Jurkat, Clone E6-1 (cell line): Measurements from ENCODE around the gene KIAA0232.

ENCODE experiments used
- DNase-seq: peaks from one replicate; pipeline ENCODE4 v3.0.0-alpha.2; 2011; ENCODE audit warnings: low read depth, low spot score
- H3K4me3 ChIP-seq: 2 replicates; pipeline ENCODE4 v1.5.1; 2011; ENCODE audit warnings: mild to moderate bottlenecking, low read length, control low read depth, moderate library complexity

The KIAA0232 gene

DNA sequence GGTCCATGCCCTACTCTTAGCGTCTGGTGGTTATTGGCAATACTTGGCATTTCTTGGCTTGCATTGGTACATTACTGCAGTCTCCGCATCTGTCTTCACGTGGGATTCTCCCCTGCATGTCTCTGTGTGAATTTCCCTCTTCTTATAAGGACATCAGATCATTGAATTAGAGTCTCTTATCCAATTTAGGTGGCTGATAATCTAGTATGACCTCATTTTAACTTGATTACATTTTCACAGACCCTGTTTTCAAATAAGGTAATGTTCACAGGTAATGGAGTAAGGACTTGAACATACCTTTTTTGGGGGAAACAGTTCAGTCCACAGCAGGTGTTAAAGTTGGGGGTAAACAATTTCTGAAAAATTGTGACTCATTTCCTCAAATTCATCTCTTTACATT is 16.6 kb downstream of the KIAA0232 start:
- H3K4me3 ChIP-seq: no peak overlapping the region
- no peak for DNase-seq

DNA sequence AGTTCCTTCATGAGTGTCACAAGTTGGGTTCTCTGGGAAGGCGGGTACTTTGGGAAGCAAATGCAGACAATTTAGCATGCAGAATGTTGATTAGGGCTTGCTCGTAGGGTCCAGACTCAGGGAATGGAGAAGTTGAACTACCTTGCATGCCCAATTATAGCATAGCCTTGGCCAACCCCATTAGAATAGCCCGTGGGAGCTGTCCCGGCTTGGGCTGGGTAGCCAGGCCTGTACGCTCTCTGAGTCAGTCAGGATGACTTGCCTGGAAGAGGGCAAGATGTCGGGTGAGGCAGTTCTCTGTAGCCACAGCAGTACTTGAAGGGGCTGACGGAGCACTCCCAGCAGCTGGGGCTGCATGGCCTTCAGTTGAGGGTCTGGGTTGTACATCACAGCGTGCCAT is 19.5 kb downstream of the KIAA0232 start:
- no peak overlapping the region for H3K4me3 ChIP-seq
- DNase-seq: no peak

DNA sequence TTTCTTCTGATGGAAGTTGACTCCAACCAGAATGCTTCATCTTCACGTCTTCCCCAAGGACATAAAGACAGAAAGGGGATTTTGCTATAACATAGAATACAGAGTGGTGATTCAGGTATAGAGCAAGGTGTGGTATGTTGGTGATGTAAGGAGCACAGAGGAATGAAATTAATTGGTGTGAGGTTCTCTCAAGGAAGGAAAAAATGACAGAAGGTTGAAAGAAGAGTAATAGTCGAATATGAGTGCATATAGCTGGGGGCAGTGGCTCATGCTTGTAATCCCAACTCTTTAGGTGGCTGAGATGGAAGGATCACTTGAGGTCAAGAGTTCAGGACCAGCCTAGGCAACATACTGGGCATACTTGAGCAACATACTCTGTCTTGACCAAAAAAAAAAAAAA is 20.1 kb downstream of the KIAA0232 start:
- H3K4me3 ChIP-seq: no peak overlapping the region
- no peak for DNase-seq

DNA sequence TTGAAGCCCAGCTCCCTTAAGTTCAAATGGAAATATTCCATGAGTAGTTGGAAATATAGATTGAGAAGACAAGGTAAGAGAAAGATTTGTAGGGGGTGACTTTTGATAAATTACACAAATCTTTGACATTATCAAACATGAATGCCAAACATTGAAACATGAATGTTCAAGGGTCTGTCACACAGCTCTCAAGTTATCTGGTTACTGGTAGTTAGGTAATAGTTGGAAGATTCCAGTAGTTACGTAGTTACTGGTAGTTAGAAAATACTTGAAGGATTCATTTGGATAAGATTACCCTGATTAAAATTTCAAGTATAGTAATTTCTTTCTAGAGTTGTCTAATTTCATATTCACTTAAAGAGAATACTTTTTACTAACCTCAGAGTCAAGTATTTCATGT is 20.7 kb downstream of the KIAA0232 start:
- H3K4me3 ChIP-seq: no peak overlapping the region
- DNase-seq: no peak

DNA sequence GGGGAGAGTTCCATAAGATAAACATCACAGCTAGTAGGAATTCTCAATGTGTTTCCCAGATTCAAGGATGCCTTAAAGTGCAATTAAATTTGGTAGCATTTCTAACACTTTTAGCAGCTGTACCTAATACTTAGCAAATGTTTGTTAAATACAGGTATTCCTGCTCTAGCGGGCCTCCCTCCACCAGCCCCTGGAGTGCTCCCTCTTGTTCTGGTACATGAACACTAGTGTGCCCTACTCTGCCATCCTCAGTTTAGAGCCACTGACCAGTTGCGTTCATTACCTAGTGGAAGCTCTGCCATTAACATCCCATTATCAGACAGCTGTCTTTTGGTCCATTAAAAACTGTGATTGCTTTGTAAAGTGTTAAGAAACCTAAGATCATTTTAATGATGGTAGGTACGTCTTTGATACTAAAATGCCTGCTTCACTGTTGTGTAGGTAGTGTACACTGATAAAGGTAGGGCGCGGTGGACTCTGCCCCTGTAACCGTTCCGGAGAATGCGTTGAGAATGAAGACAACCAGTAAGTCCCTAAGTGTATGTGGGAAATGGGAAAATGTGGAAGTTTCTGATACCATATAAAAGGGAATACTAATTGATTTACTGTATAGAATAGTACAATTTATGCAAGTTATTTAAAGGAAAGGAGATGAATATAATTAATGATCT is 21.7 kb downstream of the KIAA0232 start:
- H3K4me3 ChIP-seq: no peak overlapping the region
- no peak for DNase-seq

DNA sequence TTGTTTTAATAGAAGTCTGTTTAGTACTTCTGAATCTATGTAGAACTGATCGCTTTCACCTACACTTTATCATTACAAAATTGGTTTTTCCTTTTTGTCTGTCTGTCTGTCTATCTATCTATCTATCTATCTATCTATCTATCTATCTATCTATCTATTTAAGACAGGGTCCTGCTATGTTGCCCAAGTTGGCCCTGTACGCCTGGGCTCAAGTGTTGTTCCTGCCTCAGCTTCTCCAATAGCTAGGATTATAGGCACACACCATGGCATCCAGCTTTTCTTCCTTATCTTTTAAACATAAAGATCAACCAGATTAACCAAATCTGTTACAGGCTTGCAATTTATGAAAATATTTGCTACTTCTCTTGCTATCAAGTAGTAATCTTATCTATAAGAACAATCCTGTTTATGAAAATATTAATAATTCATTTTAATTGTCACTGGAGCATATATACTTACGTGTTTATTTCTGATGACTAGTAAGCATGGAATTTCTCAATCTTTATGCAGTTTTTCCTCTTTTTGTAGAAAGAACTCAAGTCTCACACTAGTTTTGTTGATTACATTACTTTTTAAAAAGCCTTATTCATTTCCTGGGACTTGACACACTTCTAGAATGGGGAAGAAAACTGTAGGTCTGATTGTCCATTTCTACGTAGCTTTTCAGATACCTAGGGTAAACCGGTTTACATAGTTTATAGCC is 24.5 kb downstream of the KIAA0232 start:
- H3K4me3 ChIP-seq: no peak overlapping the region
- no peak for DNase-seq

DNA sequence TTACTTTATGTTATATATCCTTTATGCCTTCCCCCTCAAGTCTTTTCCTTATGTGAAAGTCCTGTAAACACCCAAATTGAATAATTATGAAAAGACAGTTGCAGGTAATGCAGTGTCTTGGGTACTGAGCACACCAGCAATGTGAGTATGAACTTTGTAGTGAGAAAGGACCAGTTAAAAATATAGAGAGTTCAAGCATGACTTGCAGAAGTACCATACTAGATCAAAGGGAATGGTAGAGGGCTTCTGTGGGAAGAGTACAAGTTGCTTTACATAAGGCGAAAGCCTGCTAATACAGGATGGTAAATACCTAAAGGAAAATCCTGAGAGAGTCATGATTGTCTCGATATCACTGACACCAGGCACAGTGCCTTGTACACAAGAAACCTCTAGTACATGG is 25.7 kb downstream of the KIAA0232 start:
- no peak overlapping the region for H3K4me3 ChIP-seq
- no peak for DNase-seq

DNA sequence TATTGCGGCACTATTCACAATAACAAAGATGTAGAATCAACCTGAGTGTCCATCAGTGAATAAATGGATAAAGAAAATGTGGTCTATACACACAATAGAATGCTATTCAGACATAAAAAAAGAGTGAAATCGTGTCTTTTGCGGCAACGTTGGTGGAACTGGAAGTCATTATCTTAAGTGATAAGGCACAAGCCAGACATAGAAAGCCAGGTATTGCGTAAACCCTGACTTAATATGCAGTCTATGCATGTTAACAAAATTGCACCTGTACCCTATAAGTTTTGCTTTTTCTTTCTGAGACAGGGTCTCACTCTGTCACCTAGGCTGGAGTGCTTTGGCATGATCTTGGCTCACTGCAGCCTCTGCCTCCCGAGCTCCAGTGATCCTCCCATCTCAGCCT is 28.6 kb downstream of the KIAA0232 start:
- no peak for DNase-seq
- H3K4me3 ChIP-seq: no peak overlapping the region

DNA sequence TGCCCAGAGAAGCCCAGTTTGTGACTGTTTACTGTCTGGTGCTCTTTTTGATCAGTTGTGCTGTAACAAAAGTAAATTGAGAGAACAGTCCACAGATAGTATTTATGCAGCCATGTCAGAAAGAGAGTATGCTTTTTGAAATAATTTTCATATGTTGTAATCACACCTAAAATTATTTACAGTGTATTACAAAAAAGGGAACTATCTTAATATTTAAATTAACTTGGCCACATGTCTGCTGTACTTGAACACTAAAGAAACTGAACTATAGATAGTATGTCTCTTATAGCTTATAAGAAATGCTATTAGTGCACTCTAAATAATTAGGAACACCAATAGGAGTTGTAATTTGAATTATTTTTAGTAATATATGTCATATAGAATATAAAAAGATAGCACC is 30.2 kb downstream of the KIAA0232 start:
- H3K4me3 ChIP-seq: no peak overlapping the region
- no peak for DNase-seq

DNA sequence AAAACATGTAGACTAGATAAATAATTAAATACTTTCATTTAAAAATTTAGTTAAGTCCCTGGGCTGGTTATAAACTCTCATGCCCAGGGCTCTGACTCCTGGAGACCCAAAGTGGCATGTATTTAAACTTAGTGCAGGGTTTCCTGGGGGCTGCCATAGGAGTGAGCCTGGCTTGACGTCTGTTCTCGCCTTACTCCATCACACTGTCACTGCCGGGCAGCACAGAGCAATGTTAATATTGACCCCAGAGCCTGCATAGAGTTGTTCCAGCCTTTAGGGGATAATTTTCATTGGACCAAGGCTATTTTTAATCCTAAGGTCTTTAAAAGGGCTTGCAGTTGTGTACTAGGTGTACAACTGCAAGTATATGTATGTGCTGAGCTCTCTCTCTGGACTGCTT is 31.2 kb downstream of the KIAA0232 start:
- no peak overlapping the region for H3K4me3 ChIP-seq
- DNase-seq: no peak

DNA sequence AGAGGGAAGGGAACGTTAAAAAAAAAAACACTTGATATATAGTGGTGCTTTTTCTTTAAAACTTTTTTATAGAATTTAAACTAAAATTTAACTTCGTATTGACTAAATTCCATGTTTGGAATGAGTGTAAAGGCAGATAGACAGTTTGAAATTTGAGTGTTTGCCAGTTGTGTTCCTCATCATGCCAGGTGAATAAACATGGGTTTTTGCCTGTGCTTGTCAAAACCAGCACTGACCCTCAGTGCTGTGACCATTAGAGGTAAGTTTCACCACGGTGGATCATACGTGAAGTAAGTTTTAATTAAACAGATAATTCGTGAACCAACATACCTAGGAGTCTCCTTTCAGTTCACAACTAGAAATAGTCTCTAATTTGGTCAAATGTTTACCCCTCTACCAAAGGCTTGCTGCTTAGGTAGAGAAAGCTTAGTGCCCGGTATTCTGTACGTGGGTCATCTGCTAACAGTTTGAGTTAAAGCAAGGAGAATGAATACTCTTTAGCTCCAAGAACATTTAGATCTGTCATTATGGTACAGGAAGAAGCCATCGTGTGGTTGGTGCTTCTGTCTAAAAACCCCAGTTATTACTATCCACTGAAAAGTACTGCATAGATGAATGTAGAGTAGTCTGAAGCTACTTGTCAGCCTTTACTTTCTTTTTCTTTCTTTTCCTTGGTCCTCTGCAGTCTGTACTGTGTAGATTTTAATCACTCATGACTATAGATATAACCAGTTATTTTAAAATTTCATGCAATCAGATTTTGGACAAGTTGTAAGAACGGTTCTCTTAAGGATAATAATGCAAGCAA is 32.7 kb downstream of the KIAA0232 start:
- H3K4me3 ChIP-seq: no peak overlapping the region
- DNase-seq: no peak

DNA sequence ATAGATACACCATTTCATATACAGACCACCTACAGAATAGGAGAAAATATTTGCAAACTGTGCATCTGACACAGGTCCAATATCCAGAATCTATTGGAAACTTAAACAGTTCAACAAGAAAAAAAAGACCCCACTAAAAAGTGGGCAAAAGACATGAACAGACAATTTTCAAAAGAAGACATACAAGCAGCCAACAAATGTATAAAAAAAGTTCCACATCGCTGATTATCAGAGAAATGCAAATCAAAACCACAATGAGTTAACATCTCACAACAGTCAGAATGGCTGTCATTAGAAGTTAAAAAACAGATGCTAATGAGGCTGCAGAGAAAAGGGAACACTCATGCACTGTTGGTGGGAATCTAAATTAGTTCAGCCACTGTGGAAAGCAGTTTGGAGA is 36.8 kb downstream of the KIAA0232 start:
- DNase-seq: no peak
- H3K4me3 ChIP-seq: no peak overlapping the region

DNA sequence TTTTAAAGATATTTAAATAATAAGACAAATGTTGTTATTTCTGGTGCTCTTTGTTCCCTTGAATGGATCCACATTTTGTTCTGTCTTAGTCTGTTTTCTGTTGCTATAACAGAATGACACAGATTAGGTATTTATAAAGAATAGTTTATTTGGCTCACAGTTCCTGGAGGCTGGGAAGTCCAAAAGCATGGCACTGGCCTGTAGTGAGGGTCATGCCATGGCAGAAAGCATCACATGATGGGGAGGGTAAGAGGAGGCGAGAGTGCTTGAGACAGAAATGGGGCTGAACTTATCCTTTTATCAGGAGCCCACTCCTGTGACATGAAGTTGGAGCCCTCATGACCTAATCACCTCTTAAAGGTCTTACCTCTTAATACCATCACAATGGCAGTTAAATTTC is 38.2 kb downstream of the KIAA0232 start:
- no peak for DNase-seq
- H3K4me3 ChIP-seq: no peak overlapping the region

DNA sequence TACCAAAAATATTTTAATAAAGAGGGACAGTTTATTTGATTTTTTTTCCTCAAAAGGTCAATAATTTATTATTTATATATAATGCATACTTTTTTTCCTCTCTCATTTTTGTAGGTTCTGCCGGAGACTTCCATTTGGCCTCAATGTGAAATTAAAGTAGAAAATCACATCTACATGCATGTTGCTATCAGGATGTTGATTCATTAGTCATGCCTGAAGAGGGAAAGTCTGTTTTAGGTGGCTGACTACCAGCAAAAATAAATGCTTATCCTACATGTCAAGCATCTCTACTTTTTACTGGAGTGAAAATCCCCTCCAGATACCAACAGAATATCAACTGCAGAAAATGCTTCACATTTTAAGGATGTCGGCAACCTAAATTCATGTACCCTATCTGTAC is 41.5 kb downstream of the KIAA0232 start:
- no peak overlapping the region for H3K4me3 ChIP-seq
- no peak for DNase-seq

DNA sequence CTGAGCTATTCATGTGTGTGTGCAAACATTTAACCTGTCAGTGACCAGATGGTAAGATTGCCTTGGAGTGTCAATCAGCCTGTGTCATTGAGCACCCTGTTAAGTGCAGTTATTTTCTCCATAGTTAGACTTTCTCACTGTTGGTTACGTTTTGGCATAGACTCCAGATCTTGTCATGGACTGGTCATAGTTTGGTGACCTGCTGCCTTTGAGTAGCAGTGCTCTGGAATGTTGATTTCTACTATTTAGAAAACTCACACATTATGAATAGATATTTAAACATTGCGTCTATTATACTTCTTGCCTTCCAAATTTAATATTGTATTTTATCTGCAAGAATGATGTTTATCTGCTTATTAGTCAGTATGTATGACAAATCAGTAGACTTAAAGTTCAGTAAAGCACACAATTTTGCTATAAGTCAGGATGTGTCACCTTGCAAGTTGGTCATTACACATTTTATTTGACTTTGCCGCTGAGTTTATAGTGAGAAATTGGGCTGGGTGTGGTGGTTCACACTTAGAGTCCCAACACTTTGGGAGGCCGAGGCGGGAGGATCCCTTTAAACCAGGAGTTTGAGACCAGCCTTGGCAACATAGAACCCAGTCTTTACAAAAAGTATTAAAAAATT is 42.4 kb downstream of the KIAA0232 start:
- no peak overlapping the region for H3K4me3 ChIP-seq
- no peak for DNase-seq

DNA sequence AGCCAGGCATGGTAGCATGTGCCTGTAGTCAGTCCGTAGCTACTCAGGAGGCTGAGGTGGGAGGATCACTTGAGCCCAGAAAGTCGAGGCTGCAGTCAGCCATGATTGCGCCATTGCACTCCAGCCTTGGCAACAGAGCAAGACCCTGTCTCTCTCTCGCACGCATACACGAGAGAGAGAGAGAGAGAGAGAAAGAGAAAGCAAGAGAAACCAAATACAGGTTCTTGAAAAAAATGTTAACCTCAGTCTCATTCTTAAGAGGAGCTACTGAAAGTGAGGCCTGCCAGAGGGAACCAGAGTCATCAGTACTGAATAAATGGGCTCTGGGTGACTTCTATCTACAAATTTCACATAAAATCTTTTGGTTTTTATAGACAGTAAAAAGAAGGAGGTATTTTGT is 42.9 kb downstream of the KIAA0232 start:
- no peak overlapping the region for H3K4me3 ChIP-seq
- DNase-seq: no peak

DNA sequence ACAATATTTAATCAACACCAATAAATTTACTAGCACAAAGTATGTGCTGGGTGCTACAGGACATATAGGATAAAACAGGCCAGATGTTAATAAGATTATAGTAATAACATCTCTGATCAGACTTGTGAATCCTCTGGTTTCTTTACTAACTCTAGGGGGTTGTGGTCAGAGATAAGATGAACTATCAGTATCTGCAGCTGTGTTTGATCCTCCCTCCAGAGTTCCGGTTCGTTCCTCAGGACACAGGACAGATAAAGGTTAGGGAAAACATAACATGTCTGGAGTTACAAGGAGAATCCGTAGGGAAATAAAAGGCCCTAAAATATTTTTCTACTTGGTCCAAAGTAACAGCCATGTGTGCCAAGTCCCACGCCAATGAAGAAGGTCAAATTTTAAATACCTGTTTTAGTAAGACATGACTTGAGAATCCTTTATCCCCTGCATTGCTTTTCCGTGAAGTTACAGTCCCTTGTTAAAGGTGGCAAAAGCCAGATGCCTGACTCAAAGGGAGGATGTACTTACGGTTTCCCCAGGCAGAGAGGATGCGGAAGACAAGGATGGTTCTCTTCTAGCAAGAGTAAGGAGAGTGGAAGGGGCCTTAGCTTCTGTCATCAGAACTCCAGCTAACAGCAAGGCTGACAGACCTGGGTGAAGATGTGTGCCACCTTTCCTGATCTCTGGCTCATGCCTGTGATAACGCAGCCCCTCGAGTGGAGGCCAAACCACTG is 44.4 kb downstream of the KIAA0232 start:
- no peak overlapping the region for H3K4me3 ChIP-seq
- DNase-seq: no peak

DNA sequence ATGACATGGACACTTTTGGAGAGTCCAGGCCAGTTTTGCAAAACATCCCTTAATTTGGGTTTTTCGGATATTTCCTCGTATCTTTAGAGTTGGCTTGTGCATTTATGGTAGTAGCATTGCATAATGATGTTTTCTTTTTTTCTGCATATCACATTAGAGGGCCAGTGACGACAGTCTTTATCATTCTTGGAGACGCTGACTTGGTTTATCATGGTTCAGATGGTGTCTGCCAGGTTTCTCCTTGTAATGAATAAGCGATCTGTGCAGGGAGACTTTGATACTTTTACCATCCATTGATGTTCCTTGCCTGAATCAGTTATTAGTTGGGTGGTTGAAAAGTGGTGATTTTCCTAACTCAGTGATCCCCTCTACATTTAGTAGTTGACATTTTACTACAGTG is 46.6 kb downstream of the KIAA0232 start:
- no peak overlapping the region for H3K4me3 ChIP-seq
- no peak for DNase-seq

DNA sequence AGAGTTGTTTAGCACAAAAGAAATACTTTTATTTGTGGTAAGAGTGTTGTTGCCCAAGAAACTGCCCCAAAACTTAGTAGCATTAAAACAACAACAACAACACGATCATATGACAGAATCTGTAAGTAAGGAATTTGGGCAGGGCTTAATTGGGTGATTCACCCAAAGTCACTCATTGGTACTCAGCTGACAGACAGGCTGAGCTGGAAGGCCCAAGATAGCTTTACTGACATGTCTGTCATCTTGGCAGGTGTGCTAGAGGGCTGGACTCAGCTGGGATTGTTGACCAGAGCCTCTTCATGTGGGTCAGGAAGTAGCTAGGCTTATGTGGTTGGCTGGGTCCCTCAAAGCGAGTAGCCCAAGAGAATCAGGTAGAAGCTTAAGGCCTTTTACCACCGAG is 52.3 kb downstream of the KIAA0232 start:
- DNase-seq: no peak
- H3K4me3 ChIP-seq: no peak overlapping the region
